A549 treated with AZD9567 at 1 μM for 4 hours (cell line): ENCODE results near the gene WFDC10A. TPM values are rescaled to one million over a fixed set of nuclear protein-coding genes. Genes with fewer than 3 reads are reported as not detected.

ENCODE experiments used
- total RNA-seq: library from RNA; stranded (reverse); fragments of 200-300 nt; extraction: Qiagen RNA extraction; gene quantifications from 5 replicates; pipeline ENCODE4 v1.2.3, GENCODE V29; 2022; ENCODE audit not compliant: insufficient read depth

The WFDC10A gene
- not detected in 5 replicates for total RNA-seq

DNA sequence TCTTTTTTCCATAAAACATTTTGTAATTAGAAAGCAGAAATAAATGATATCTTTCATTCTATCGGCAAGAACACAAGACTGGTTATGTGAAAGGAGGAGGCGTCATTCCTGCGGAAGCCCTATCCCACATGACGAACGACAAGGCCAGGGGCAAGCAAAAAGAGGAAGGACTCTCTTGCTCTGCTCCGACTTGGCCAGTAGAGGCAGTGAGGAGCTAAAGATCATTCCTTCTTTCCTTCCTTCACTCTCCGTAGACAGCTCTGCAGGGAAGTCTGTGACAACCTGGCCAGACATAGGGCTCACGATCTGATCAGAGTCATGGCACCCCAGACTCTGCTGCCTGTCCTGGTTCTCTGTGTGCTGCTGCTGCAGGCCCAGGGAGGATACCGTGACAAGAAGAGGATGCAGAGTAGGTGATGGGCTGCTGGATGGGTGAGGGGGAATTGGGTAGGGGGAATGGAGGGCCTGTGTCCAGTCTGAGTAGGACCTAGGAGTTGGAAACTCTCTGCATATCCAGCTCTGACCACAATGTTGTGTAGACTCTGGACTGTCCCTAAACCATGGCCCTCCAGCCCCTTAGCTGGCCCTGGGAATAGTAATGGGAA lies at the start of gene WFDC10A:
Gene WFDC10A, plus strand, starts transcription at position 244 of the 605 bp plus-strand sequence. Its CDS starts 75 bp downstream, at position 319.

DNA sequence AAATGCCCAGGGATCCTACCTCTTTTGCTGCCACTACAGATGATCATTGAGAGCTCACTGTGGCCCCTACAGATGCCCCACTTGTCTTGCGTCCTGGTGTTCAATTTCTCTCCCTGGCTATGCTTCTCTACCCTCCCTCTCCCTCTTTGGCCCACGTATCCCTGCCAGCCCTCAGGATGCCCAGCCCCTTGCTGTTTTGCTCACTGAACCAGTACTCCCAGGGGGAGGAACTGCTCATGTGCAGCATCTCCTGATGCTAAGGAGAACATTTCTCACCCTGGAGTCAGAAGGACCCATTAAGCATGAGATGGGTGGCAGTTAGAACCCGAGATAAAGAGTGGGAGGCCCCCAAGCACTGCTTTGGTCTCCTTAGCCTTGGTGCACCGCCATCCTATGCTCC lies 1.6 kb downstream of the WFDC10A start, which contains the start of gene WFDC9:
Gene WFDC9, minus strand, starts transcription at position 101 of the 400 bp plus-strand sequence. CDS start 21,103 bp downstream, outside the sequence.

GRCh38 chr20:45670139-45670538 lies 40.6 kb downstream of the WFDC10A start, which contains the start of gene WFDC11:
Gene WFDC11 (minus strand): TSS chr20:45670239. CDS start chr20:45650600, 19,639 bp downstream.

Other genes with a start within 250 kb of the WFDC10A start
- 17.7 to 23.7 TPM (median 22.0 TPM) in 5 replicates for gene DBNDD2, start 221.4 kb upstream of the WFDC10A start, total RNA-seq
- gene PIGT, start 213.6 kb upstream of the WFDC10A start, total RNA-seq: 94.3 to 119 TPM (median 99.0 TPM) in 5 replicates
- 0.71 TPM in 1 of 5 replicates, not detected in the others for gene WFDC2, start 160.0 kb upstream of the WFDC10A start, total RNA-seq
- gene SPINT3, start 114.1 kb upstream of the WFDC10A start, total RNA-seq: not detected in 5 replicates
- not detected in 5 replicates for gene WFDC6, start 90.3 kb upstream of the WFDC10A start, total RNA-seq
- gene EPPIN, start 82.3 kb upstream of the WFDC10A start, total RNA-seq: not detected in 5 replicates
- gene WFDC8, start 50.5 kb upstream of the WFDC10A start, total RNA-seq: not detected in 5 replicates
- not detected in 5 replicates for gene WFDC9, start 1.5 kb downstream of the WFDC10A start, total RNA-seq
- not detected in 5 replicates for gene WFDC11, start 40.5 kb downstream of the WFDC10A start, total RNA-seq
- not detected in 5 replicates for gene WFDC13, start 72.3 kb downstream of the WFDC10A start, total RNA-seq
- gene WFDC10B, start 75.3 kb downstream of the WFDC10A start, total RNA-seq: not detected in 5 replicates
- gene SPINT4, start 92.6 kb downstream of the WFDC10A start, total RNA-seq: not detected in 5 replicates
- 0.16 to 0.23 TPM in 2 of 5 replicates, not detected in the others for gene WFDC3, start 162.1 kb downstream of the WFDC10A start, total RNA-seq
- 33.3 to 36.6 TPM (median 36.0 TPM) in 5 replicates for gene DNTTIP1, start 162.2 kb downstream of the WFDC10A start, total RNA-seq
- 218 to 237 TPM (median 227 TPM) in 5 replicates for gene UBE2C, start 182.9 kb downstream of the WFDC10A start, total RNA-seq
- gene TNNC2, start 197.6 kb downstream of the WFDC10A start, total RNA-seq: 0.13 to 0.29 TPM (median 0.22 TPM) in 3 of 5 replicates, not detected in the others
- 9.4 to 11.1 TPM (median 10.3 TPM) in 5 replicates for gene SNX21, start 204.1 kb downstream of the WFDC10A start, total RNA-seq
- 14.3 to 20.5 TPM (median 19.4 TPM) in 5 replicates for gene ACOT8, start 227.7 kb downstream of the WFDC10A start, total RNA-seq
- 1.4 to 3.3 TPM (median 1.5 TPM) in 5 replicates for gene ZSWIM3, start 227.9 kb downstream of the WFDC10A start, total RNA-seq